HG03520 (cell line): Measurements from ENCODE around the gene CDCP1.

Experiments
- ATAC-seq: cut with Tn5 transposase; IDR thresholded peaks from one replicate; pipeline ENCODE4 v1.9.1; 2021; ENCODE audit warnings: mild to moderate bottlenecking, moderate library complexity; ENCODE audit not compliant: unreplicated experiment

The CDCP1 gene

DNA sequence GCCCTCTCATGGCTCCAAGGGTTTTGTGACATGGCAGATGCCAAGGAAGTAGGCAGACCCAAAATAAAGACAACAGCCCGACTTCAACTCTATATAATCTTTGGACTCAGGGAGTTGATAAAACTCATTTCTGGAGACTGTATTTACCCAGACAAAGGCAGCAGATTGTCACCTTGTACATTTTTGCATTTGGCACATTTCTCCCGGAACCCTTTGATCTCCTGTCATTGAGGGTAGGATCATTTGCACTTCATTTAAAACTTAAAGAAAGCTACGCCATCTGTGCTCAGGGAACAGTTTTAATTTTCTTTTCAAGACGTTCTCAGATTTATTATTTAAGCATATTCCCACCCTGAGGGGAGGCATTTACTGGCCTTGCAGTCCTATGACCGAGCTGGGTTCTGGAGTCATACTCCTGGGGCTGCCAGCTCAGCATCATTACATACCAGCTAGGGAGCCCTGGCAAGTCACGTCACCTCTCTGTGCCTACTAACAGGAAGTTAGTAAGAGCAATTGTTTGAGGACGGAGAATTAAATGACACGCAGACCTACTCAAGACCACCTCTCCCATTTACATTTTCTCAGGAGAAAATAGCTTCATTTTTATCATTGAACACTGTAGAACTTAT, 5.9 kb downstream of the CDCP1 start:
- no peak for ATAC-seq

- ATAC-seq = no peak
Observed at GRCh38 chr3:45139372-45140140, 6.6 kb downstream of the CDCP1 start.

DNA sequence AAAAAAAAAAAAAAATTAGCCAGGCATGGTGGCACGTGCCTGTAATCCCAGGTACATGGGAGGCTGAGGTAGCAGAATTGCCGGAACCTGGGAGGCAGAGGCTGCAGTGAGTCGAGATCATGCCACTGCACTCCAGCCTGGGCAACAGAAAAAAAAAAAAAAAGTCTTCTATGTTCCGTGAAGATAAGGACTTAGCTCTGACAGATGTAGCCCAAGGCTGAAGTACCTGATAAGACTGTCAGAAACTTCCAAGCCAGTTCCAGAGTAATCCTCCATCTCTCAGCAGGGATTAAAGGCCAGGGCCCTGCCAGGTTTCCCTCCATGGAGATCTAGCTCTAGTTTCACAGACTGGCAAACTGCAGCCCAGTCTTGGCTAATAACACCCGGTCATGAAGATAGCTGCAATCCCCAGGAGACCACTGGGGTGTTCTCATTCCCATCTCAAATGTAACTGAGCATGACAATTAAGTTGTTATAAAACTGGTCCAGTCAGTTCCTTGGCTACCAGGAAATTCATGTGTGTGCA, 8.5 kb downstream of the CDCP1 start:
- ATAC-seq = no peak

DNA sequence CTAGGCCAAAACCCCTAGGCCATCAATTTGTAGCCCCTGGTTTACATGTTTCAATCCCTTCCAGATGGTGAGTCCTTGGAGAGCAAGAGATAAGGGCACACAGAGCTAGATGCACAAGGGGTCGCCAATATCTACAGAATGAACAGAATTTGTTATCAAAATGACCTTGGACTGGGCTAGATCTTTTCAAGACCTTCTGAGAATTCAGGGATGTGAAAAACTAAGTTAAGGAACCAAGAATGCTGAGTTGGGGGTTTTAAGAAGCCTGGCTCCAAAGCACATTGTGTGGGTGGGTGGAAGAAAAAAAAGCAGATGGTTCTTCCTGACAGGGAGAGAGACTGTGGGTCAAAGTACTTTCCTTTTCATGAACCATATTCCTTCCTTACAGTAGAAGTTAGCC, 10.2 kb downstream of the CDCP1 start:
- ATAC-seq = no peak

GRCh38 chr3:45134758-45135521, 11.2 kb downstream of the CDCP1 start:
- ATAC-seq = no peak

- ATAC-seq = no peak
Observed at GRCh38 chr3:45132568-45133211, 13.5 kb downstream of the CDCP1 start.

DNA sequence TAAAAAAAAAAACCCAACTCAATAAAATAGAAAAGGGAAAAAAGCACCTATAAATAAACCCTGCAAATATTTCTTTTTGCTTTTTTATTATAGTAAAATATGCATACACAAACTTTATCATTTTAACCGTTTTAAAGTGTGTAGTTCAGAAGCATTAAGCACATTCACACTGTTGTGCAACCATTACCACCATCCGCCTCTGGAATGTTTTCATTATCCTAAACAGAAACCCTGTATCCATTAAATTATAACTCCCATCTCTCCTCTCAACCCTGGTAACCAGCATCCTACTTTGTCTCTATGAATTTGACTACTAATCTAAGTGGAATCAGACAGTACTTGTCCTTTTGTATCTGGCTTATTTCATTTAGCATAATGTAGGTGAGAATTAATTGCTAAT, 15.0 kb downstream of the CDCP1 start:
- ATAC-seq = no peak

DNA sequence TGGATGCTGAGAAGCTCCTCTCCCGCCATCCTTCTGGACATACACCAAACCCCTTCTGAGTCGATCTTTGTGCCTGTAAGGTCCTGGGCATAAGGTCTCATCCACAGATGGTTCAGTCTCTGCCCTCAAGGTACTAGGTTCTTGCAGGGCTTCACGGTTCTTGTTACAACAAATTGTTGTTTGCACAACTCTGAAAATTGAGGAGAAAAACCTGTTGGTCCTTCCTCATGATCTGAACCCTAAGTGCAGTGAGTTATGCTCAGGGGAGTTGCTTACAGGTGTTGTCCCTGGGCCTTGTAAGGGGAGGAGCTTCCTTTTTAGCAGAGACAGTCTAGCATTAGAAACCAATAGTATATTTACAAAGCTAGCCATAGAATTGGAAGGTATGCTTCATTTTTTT, 15.7 kb downstream of the CDCP1 start:
- no peak for ATAC-seq

- ATAC-seq = no peak
Observed at GRCh38 chr3:45128950-45129349, 17.2 kb downstream of the CDCP1 start.

DNA sequence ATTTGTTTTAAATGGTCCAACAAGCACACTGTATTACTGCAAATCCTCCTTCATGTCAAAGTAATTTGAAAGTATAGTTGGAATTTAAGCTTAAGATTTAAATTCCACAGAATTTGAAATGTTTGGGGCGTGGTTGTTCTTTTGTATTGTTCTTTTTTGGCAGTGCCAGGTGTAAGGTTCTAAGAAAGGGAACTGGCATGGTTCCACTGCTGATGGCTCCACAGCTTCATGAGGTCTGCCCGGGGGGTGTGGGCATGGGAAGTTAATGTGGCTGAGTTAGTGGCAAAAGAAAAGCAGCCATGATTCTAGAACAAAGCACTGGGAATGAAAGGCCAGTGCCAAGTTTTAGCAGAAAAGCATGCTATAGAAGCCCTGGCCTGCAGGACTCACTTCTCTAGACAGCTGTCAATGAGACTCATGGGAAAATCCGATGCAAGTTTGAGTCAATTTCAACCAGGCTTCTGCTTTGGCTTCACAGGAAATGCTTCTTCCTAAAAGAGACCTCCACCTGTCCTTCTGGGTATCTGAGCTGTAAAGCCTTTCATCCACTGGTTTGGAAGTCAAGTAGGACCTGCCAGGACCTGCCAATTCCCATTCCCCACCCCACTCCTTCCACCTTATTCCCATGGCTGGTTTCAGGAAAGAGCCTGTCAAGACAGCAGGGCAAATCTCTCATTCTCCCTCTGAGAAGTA, 18.9 kb downstream of the CDCP1 start:
- ATAC-seq = no peak

DNA sequence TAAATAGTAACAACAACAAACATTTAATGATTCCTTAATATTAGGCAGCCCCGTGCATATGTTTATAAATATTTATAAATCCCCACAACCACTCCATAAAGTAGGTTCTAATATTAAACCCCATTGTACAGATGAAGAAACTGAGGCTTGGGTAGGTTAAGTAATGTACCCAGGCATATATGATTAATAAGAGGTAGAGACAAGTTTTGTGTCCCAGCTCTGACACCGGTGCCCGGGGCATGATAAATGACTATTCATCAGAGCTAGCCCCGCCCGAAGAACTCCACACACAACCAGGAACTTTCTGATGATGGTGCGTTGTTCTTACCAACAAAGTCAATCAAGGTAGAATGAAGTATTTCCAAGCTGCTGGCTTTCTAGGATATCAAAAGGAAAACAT, 19.4 kb downstream of the CDCP1 start:
- no peak for ATAC-seq

DNA sequence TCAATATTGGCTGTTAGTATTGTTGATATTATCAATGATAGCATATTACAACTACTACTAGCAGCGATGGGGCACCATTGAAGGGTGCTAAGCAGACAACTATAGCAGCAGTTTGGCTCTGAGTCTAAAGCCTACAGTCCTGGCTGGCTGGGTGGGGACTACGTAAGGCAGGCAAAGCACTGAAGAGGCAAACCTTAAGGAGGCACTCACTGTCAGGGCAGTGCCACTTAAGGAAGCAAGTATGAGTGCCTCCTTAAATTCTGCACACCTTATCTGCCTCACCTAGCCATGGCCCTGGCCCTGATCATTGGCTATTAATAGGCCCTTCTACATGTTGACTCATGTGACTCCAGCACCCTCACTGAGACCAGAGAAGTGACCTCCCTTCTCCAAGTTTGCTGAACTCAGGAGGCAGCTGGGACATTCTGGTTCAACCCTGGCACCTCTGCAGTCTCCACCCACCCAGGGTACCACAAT, 20.6 kb downstream of the CDCP1 start:
- ATAC-seq = no peak

DNA sequence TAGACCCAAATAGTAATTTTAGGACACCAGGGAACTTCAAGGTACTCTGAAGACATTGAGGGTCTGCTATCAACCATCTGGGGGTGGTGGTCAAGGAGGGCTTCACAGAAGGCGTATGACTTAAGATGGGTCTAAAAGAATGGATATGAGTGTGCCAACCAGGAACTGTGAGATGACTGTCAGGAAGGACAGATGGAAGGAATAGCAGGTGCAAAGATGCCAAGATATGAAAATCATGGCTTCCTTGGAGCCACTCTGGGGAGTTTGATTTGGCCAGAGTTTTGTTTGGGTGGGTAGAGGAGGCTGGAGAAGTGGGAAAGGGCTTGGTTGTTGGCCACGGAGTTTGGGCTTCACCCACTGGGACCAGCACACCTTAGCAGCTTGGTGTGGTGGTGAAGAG, 21.2 kb downstream of the CDCP1 start:
- ATAC-seq = no peak

- no peak for ATAC-seq
Observed at GRCh38 chr3:45124352-45124751, 21.8 kb downstream of the CDCP1 start.

GRCh38 chr3:45123581-45124269, 22.5 kb downstream of the CDCP1 start:
- no peak for ATAC-seq

GRCh38 chr3:45123030-45123429, 23.1 kb downstream of the CDCP1 start:
- ATAC-seq = no peak

DNA sequence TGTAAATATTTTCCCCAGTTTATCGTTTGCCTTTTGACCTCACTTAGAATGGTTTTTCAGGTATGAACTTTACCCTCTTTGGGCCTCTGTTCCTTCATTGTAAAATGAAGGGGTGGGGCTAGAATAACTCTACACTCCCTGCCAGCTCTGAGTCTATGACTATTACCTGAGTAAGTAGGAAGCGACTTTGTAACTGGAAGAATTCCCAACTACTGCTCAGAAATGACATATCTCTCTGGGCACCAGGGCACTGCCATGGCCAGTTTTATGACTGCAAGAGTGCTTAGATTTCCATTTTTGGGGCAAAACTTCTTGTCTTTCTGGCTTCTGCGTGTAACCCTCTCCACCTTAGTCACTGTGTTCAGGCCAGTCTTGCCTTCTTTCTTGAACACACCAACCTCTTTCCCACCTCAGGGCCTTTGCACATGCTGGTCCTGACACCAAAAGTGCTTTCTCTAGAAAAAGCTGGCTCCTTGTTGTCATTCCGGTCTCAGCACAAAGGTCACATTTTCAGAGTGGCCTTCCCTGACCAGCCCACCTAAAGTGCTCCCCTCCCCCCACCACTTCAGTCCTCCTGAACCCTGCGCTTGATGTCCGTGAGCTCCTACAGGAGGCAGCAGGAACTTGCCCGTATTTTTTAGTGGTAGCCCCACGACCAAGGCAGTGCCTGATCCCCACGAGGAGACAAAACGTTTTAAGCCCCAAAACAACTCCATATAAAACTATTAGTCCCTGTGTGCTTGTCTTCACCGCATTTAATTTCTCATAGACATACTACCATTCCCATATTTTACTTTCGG, 25.6 kb downstream of the CDCP1 start:
- ATAC-seq = no peak

DNA sequence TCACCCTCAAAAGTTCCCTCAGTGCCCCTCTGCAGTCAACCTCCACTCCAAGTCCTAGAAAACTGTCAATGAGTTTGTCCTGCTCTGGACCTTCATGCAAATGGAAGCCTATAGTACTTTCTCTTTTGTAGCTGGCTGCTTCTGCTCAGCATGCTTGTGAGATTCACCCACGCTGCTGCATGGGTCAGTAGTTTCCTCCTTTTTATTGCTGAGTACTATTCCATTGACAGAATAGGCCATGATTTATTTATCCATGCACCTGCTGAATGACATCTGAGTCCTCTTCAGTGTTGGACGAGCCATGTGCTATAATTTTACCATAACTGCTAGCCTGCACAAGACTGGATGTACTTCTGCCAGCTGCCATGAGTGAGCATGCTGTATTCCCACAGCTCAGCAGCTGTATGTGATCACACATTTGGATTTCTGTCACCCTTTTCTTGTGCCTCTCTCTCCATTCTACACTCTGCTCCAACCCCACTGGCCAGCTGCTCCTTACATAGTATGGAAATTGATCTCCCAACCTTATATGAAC, 26.3 kb downstream of the CDCP1 start:
- no peak for ATAC-seq

- no peak for ATAC-seq
Observed at GRCh38 chr3:45119376-45119775, 26.8 kb downstream of the CDCP1 start.
